K562 (cell line): ENCODE measurements around the gene GALP. TPM values are rescaled to one million over a fixed set of nuclear protein-coding genes. Genes with fewer than 3 reads are reported as not detected.

Source experiments
- ATF7 ChIP-seq: fragments of 450-650 bp; IDR thresholded peaks from 2 replicates; pipeline ENCODE4 v1.7.1; 2014; ENCODE audit warnings: mild to moderate bottlenecking, moderate library complexity
- BACH1 ChIP-seq: fragments of 200-800 bp; sonication (Bioruptor generic); IDR thresholded peaks from 2 replicates; pipeline ENCODE4 v1.6.1; 2016; ENCODE audit warnings: missing genetic modification characterization, missing compliant biosample characterization
- CREM ChIP-seq: IDR thresholded peaks from 2 replicates; pipeline ENCODE4 v1.6.1; 2014; ENCODE audit warnings: antibody characterized with exemption, low read depth
- NEUROD1 ChIP-seq: fragments of 150-350 bp; IDR thresholded peaks from 2 replicates; pipeline ENCODE4 v1.6.1; 2014; ENCODE audit warnings: borderline replicate concordance, low read length, low read depth; ENCODE audit not compliant: partially characterized antibody
- POLR3A ChIP-seq: IDR thresholded peaks from 2 replicates; pipeline ENCODE4 v1.6.1; 2011; ENCODE audit warnings: borderline replicate concordance, mild to moderate bottlenecking, moderate library complexity; ENCODE audit not compliant: insufficient read length, insufficient read depth; ENCODE audit errors: extremely low read depth
- RAD51 ChIP-seq: fragments of 450-650 bp; IDR thresholded peaks from 2 replicates; pipeline ENCODE4 v1.7.1; 2016; ENCODE audit warnings: low read depth, mild to moderate bottlenecking, borderline replicate concordance
- TAF9B ChIP-seq: fragments of 450-650 bp; IDR thresholded peaks from 2 replicates; pipeline ENCODE4 v1.6.1; 2018; ENCODE audit warnings: mild to moderate bottlenecking; ENCODE audit not compliant: partially characterized antibody
- polyA plus RNA-seq, 8 experiments: library from polyadenylated mRNA; depleted of rRNA in 4 of 8; stranded (reverse) in 5 of 8; unstranded in 3 of 8; fragments of >200 nt; fragmentation: Nextera tagmentation in 2 of 8; fragmentation: Illumina TruSeq in 1 of 8; extraction: Ambion mirVana in 2 of 8; extraction: Trizol in 1 of 8; gene quantifications; 2 replicates each; pipeline versions ENCODE4 v1.2.1 to v1.2.3, GENCODE V29; 2011 to 2014; ENCODE audit warnings: inconsistent platforms in 1 of 8, missing spikeins in 1 of 8
- total RNA-seq, 7 experiments: library from RNA; depleted of rRNA in 6 of 7; stranded (reverse); fragments of >200 nt in 6 of 7; fragmentation: Illumina TruSeq in 2 of 7; extraction: Trizol in 2 of 7; gene quantifications; 2 replicates each; pipeline versions ENCODE4 v1.2.1 to v1.2.3, GENCODE V29; 2011 to 2021; ENCODE audit warnings: low replicate concordance in 1 of 7
- TF ChIP-seq, protein P1 (sequence below): fragments of 450-650 bp; IDR thresholded peaks from 2 replicates; pipeline ENCODE4 v1.6.1; 2016; ENCODE audit warnings: borderline replicate concordance
- TF ChIP-seq, protein P2 (sequence below), 2 experiments: fragments of 450-650 bp; conservative IDR thresholded peaks; 2 replicates each; pipeline ENCODE4 v1.6.1; 2017; ENCODE audit warnings: mild to moderate bottlenecking in 2 of 2, moderate library complexity in 2 of 2
- TF ChIP-seq, protein P3 (sequence below): fragments of 250-450 bp; sonication (Bioruptor Pico); IDR thresholded peaks from 2 replicates; pipeline ENCODE4 v1.8.0; 2021; ENCODE audit warnings: borderline replicate concordance, mild to moderate bottlenecking, moderate library complexity; ENCODE audit not compliant: poor library complexity, severe bottlenecking
- TF ChIP-seq, protein P4 (sequence below): fragments of 250-450 bp; sonication (Bioruptor Pico); IDR thresholded peaks from 2 replicates; pipeline ENCODE4 v1.9.0; 2021; ENCODE audit warnings: mild to moderate bottlenecking
- TF ChIP-seq, protein P5 (sequence below), 2 experiments: fragments of 450-650 bp; formaldehyde crosslinking in 1 of 2; IDR thresholded peaks; 2 replicates each; pipeline versions ENCODE4 v1.4.0 to v1.6.1; 2014 to 2020; ENCODE audit warnings: mild to moderate bottlenecking in 2 of 2, borderline replicate concordance in 1 of 2, low read depth in 1 of 2
- TF ChIP-seq, protein P6 (sequence below): sonication (generic); formaldehyde crosslinking; IDR thresholded peaks from 2 replicates; pipeline ENCODE4 v1.5.0; 2020; ENCODE audit warnings: missing genetic modification reagents

The GALP gene
- total and polyA plus RNA-seq, 9 of the 15 experiments (the other 6 are each of a cell fraction or from before 2014, with no cell fraction given), result not detected

DNA sequence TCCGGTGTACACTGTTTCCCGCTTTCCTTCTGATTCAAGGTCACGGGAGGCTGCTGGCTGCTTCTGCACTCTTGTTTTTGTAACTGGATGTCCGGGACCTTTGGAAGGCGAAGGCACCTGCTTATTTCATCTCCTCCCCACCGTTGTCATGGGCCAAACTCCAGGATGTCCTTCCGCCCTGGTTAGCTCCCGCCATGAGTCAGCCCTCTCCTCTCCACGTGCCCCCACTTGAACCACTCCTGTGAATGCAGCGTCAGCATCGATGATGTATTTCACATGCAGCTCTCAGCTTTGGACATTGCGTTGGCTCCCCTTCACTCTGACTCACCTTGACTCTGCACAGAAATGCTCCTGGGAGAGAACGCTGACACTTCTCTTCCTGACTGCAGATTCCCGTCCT lies 5.5 kb upstream of the GALP start (continued):
- TF ChIP-seq, protein P1, sequence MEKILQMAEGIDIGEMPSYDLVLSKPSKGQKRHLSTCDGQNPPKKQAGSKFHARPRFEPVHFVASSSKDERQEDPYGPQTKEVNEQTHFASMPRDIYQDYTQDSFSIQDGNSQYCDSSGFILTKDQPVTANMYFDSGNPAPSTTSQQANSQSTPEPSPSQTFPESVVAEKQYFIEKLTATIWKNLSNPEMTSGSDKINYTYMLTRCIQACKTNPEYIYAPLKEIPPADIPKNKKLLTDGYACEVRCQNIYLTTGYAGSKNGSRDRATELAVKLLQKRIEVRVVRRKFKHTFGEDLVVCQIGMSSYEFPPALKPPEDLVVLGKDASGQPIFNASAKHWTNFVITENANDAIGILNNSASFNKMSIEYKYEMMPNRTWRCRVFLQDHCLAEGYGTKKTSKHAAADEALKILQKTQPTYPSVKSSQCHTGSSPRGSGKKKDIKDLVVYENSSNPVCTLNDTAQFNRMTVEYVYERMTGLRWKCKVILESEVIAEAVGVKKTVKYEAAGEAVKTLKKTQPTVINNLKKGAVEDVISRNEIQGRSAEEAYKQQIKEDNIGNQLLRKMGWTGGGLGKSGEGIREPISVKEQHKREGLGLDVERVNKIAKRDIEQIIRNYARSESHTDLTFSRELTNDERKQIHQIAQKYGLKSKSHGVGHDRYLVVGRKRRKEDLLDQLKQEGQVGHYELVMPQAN, result no peak
- TF ChIP-seq BACH1 (0 out of 2 replicates have a peak, but pooled peaks have one; percentile 45), POLR3A (no peak), ATF7 (peak; percentile 43; the same call in 1 of the 2 replicates), NEUROD1 (no peak), CREM (peak; percentile 32; the same call in 1 of the 2 replicates), RAD51 (peak; percentile 35; the same call in 1 of the 2 replicates), TAF9B (peak; percentile 48)
- TF ChIP-seq, protein P2, sequence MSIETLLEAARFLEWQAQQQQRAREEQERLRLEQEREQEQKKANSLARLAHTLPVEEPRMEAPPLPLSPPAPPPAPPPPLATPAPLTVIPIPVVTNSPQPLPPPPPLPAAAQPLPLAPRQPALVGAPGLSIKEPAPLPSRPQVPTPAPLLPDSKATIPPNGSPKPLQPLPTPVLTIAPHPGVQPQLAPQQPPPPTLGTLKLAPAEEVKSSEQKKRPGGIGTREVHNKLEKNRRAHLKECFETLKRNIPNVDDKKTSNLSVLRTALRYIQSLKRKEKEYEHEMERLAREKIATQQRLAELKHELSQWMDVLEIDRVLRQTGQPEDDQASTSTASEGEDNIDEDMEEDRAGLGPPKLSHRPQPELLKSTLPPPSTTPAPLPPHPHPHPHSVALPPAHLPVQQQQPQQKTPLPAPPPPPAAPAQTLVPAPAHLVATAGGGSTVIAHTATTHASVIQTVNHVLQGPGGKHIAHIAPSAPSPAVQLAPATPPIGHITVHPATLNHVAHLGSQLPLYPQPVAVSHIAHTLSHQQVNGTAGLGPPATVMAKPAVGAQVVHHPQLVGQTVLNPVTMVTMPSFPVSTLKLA (conservative IDR thresholded peaks at IDR 0.05), result peak in 1 of 2 experiments; percentile 61; a peak in 3 of 4 replicates
- TF ChIP-seq, protein P3, sequence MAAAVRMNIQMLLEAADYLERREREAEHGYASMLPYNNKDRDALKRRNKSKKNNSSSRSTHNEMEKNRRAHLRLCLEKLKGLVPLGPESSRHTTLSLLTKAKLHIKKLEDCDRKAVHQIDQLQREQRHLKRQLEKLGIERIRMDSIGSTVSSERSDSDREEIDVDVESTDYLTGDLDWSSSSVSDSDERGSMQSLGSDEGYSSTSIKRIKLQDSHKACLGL (CRISPR knock-in tag), result no peak
- TF ChIP-seq, protein P4, sequence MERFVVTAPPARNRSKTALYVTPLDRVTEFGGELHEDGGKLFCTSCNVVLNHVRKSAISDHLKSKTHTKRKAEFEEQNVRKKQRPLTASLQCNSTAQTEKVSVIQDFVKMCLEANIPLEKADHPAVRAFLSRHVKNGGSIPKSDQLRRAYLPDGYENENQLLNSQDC (CRISPR knock-in tag), result no peak
- TF ChIP-seq, protein P5, sequence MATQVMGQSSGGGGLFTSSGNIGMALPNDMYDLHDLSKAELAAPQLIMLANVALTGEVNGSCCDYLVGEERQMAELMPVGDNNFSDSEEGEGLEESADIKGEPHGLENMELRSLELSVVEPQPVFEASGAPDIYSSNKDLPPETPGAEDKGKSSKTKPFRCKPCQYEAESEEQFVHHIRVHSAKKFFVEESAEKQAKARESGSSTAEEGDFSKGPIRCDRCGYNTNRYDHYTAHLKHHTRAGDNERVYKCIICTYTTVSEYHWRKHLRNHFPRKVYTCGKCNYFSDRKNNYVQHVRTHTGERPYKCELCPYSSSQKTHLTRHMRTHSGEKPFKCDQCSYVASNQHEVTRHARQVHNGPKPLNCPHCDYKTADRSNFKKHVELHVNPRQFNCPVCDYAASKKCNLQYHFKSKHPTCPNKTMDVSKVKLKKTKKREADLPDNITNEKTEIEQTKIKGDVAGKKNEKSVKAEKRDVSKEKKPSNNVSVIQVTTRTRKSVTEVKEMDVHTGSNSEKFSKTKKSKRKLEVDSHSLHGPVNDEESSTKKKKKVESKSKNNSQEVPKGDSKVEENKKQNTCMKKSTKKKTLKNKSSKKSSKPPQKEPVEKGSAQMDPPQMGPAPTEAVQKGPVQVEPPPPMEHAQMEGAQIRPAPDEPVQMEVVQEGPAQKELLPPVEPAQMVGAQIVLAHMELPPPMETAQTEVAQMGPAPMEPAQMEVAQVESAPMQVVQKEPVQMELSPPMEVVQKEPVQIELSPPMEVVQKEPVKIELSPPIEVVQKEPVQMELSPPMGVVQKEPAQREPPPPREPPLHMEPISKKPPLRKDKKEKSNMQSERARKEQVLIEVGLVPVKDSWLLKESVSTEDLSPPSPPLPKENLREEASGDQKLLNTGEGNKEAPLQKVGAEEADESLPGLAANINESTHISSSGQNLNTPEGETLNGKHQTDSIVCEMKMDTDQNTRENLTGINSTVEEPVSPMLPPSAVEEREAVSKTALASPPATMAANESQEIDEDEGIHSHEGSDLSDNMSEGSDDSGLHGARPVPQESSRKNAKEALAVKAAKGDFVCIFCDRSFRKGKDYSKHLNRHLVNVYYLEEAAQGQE (IDR thresholded peaks at IDR 0.05; ENCODE audit: borderline replicate concordance), result peak; percentile 26; the same call in 1 of the 2 replicates
- TF ChIP-seq, protein P5 (CRISPR knock-in tag; IDR thresholded peaks at IDR 0.05; ENCODE audit: low read depth), result no peak
- TF ChIP-seq, protein P6, sequence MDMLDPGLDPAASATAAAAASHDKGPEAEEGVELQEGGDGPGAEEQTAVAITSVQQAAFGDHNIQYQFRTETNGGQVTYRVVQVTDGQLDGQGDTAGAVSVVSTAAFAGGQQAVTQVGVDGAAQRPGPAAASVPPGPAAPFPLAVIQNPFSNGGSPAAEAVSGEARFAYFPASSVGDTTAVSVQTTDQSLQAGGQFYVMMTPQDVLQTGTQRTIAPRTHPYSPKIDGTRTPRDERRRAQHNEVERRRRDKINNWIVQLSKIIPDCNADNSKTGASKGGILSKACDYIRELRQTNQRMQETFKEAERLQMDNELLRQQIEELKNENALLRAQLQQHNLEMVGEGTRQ (CRISPR knock-in tag), result peak; percentile 76
